ENCODE results near the gene PIN1.
"Not testable (repeated sequence)": the region's sequence is repeated elsewhere in the genome, so short reads cannot be mapped to it uniquely, and the experiment has no call there.

PIN1 gene

GRCh38 chr19:9834726-9835506, at the start of gene PIN1:
Gene PIN1 (plus strand): TSS chr19:9835318. CDS start chr19:9835345, 27 bp downstream.
- DNase-seq (ENCODE audit: extremely low spot score), result peak; percentile 99
- ChIA-PET POLR2A (interaction anchor here (0.5 to 0.6 kb wide), 3 partner anchors 12 to 1319 kb away, joined by 3 to 5 read pairs (median 3); no protein-coding TSS in a partner anchor), CTCF (interaction anchor here (0.6 to 1.0 kb wide), 3 partner anchors 8 to 58 kb away, joined by 3 to 5 read pairs (median 3); no protein-coding TSS in a partner anchor)
- TF ChIP-seq, protein P1, sequence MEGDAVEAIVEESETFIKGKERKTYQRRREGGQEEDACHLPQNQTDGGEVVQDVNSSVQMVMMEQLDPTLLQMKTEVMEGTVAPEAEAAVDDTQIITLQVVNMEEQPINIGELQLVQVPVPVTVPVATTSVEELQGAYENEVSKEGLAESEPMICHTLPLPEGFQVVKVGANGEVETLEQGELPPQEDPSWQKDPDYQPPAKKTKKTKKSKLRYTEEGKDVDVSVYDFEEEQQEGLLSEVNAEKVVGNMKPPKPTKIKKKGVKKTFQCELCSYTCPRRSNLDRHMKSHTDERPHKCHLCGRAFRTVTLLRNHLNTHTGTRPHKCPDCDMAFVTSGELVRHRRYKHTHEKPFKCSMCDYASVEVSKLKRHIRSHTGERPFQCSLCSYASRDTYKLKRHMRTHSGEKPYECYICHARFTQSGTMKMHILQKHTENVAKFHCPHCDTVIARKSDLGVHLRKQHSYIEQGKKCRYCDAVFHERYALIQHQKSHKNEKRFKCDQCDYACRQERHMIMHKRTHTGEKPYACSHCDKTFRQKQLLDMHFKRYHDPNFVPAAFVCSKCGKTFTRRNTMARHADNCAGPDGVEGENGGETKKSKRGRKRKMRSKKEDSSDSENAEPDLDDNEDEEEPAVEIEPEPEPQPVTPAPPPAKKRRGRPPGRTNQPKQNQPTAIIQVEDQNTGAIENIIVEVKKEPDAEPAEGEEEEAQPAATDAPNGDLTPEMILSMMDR (IDR thresholded peaks at IDR 0.05; ENCODE audit: control extremely low read depth, extremely low read depth, low read depth, missing control alignments), result peak; percentile 56

DNA sequence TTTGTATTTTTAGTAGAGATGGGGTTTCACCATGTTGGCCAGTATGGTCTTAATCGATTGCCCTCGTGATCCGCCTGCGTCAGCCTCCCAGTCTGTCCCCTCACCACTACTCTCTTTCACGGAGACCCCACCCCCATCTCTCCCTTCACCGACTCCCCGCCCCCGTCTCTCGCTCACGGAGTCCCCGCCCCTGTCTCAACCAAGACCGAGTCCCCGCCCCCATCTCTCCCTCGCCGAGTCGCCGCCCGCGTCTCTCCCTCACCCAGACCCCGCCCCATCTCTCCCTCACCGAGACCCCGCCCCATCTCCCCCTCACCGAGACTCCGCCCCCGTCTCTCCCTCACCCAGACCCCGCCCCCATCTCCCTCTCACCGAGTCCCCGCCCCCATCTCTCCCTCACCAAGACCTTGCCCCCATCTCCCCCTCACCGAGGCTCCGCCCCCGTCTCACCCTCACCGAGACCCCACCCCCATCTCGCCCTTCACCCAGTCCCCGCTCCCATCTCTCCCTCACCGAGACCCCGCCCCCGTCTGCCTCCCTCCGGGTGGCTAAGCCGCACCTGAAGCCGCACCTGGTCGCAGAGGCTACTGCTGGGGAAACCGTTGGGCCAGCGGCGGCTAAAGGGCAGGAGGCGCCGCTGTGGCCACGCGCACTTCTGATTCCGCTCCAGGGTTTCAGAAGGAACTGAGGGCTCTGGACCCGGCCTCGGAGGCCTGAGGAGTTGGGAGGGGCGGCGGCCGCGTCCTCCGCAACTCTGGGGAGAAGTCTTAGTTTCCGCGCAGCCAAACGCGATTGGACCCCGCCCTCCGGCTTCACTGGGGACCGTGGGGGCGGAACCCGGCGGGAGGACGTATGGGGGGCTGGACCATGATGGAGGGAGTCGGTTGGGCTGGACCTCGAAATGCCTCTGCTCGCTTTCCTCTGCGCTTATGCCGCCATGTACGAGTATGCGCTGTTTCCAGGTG, 49.5 kb upstream of the PIN1 start:
- CTCF ChIA-PET, result no interaction called here
- DNase-seq (ENCODE audit: extremely low spot score), result peak; percentile 96
- POLR2A ChIA-PET, result interaction anchor here (0.7 to 1.0 kb wide), 2 partner anchors 17 to 204 kb away, joined by 5 to 9 read pairs; partner anchors contain the start of gene ZNF846
- TF ChIP-seq, protein P1 (IDR thresholded peaks at IDR 0.05; ENCODE audit: control extremely low read depth, extremely low read depth, low read depth, missing control alignments), result no peak

DNA sequence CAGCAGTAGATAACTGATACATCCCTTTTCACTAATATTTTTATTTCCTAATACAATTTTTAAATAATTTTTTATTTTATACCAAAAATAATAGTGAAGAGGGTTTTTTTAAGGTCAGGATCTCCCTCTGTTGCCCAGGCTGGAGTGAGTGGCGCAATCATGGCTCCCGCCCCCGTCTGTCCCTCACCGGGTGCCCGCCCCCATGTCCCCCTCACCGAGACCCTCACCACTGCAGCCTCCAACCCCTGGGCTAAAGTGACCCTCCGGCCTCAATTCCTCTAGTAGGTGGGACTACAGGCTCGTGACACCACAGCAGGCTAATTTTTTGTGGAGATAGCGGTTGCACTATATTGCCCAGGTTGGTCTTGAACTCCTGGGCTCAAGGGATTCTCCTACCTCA, 48.8 kb upstream of the PIN1 start:
- no peak for DNase-seq (ENCODE audit: extremely low spot score)
- TF ChIP-seq, protein P1 (IDR thresholded peaks at IDR 0.05; ENCODE audit: control extremely low read depth, extremely low read depth, low read depth, missing control alignments), result no peak
- ChIA-PET CTCF (interaction anchor here (0.9 kb wide), 1 partner anchor 581 kb away, joined by 3 read pairs; no protein-coding TSS in a partner anchor), POLR2A (no interaction called here)

- POLR2A ChIA-PET, result no interaction called here
- CTCF ChIA-PET, result interaction anchor here (0.9 kb wide), 1 partner anchor 582 kb away, joined by 3 read pairs; no protein-coding TSS in a partner anchor
- no peak for DNase-seq (ENCODE audit: extremely low spot score)
- TF ChIP-seq, protein P1 (IDR thresholded peaks at IDR 0.05; ENCODE audit: control extremely low read depth, extremely low read depth, low read depth, missing control alignments), result no peak
Measured at GRCh38 chr19:9786819-9787218, 48.3 kb upstream of the PIN1 start.

GRCh38 chr19:9788604-9789003, 46.5 kb upstream of the PIN1 start:
- DNase-seq (ENCODE audit: extremely low spot score), result not testable (repeated sequence)
- CTCF ChIA-PET, result interaction anchor here (1.2 kb wide), 1 partner anchor 8 kb away, joined by 3 read pairs; no protein-coding TSS in a partner anchor
- POLR2A ChIA-PET, result interaction anchor here (0.6 kb wide), 1 partner anchor 10 kb away, joined by 3 read pairs; no protein-coding TSS in a partner anchor

- CTCF ChIA-PET, result interaction anchor here (1.2 kb wide), 1 partner anchor 8 kb away, joined by 3 read pairs; no protein-coding TSS in a partner anchor
Measured at GRCh38 chr19:9789066-9789465, 46.1 kb upstream of the PIN1 start.

GRCh38 chr19:9789579-9789978, 45.5 kb upstream of the PIN1 start:
- DNase-seq (ENCODE audit: extremely low spot score); POLR2A ChIA-PET; CTCF ChIA-PET: not testable (repeated sequence)

More at GRCh38 chr19:9789066-9789465, 46.1 kb upstream of the PIN1 start:
- POLR2A ChIA-PET, result interaction anchor here (0.6 kb wide), 1 partner anchor 11 kb away, joined by 3 read pairs; no protein-coding TSS in a partner anchor
- TF ChIP-seq, protein P1 (IDR thresholded peaks at IDR 0.05; ENCODE audit: control extremely low read depth, extremely low read depth, low read depth, missing control alignments), result no peak
- no peak for DNase-seq (ENCODE audit: extremely low spot score)

GRCh38 chr19:9791073-9791367, 44.1 kb upstream of the PIN1 start:
- DNase-seq (ENCODE audit: extremely low spot score); POLR2A ChIA-PET: not testable (repeated sequence)
- CTCF ChIA-PET, result interaction anchor here (0.8 to 1.5 kb wide), 4 partner anchors 158 to 655 kb away, joined by 3 to 7 read pairs (median 3); no protein-coding TSS in a partner anchor
